GOT3 (cell line): ENCODE measurements around the gene ISX.
"Not testable (repeated sequence)": the region's sequence is repeated elsewhere in the genome, so short reads cannot be mapped to it uniquely, and the experiment has no call there.

Source experiments
- DNase-seq: peaks from one replicate; lab custom pipeline; 2025; ENCODE audit warnings: mixed read lengths; lab: John Stamatoyannopoulos, UW

ISX gene

GRCh38 chr22:35065796-35066218, at the start of gene ISX:
TSS of gene ISX (plus strand) at chr22:35066158. CDS start at chr22:35067088, 930 bp downstream.
- DNase-seq: no peak

- DNase-seq: no peak
Measured at GRCh38 chr22:35016909-35017308, 49.0 kb upstream of the ISX start.

GRCh38 chr22:35018995-35019394, 47.0 kb upstream of the ISX start:
- no peak for DNase-seq

- no peak for DNase-seq
Measured at GRCh38 chr22:35020517-35020916, 45.4 kb upstream of the ISX start.

- no peak for DNase-seq
Measured at GRCh38 chr22:35021161-35021560, 44.8 kb upstream of the ISX start.

GRCh38 chr22:35022291-35022690, 43.7 kb upstream of the ISX start:
- no peak for DNase-seq

GRCh38 chr22:35023692-35024363, 42.1 kb upstream of the ISX start:
- no peak for DNase-seq

- no peak for DNase-seq
Measured at GRCh38 chr22:35024364-35024692, 41.6 kb upstream of the ISX start.

GRCh38 chr22:35030112-35030511, 35.8 kb upstream of the ISX start:
- DNase-seq: not testable (repeated sequence)

- no peak for DNase-seq
Measured at GRCh38 chr22:35032571-35032970, 33.4 kb upstream of the ISX start.

- DNase-seq: no peak
Measured at GRCh38 chr22:35033635-35034296, 32.2 kb upstream of the ISX start.

- DNase-seq: no peak
Measured at GRCh38 chr22:35034963-35035362, 31.0 kb upstream of the ISX start.

GRCh38 chr22:35037089-35037488, 28.9 kb upstream of the ISX start:
- DNase-seq: no peak

GRCh38 chr22:35039625-35040024, 26.3 kb upstream of the ISX start:
- DNase-seq: no peak

- no peak for DNase-seq
Measured at GRCh38 chr22:35043252-35043933, 22.6 kb upstream of the ISX start.

- no peak for DNase-seq
Measured at GRCh38 chr22:35043934-35044319, 22.0 kb upstream of the ISX start.

- DNase-seq: no peak
Measured at GRCh38 chr22:35044607-35045390, 21.2 kb upstream of the ISX start.

- DNase-seq: no peak
Measured at GRCh38 chr22:35045451-35045850, 20.5 kb upstream of the ISX start.

- no peak for DNase-seq
Measured at GRCh38 chr22:35046744-35047462, 19.1 kb upstream of the ISX start.

- not testable (repeated sequence) for DNase-seq
Measured at GRCh38 chr22:35050038-35050437, 15.9 kb upstream of the ISX start.

- DNase-seq: no peak
Measured at GRCh38 chr22:35051013-35051535, 14.9 kb upstream of the ISX start.

GRCh38 chr22:35051791-35052190, 14.2 kb upstream of the ISX start:
- DNase-seq: no peak
